K562 (cell line): ENCODE measurements around the gene TIMM44. TPM values are rescaled to one million over a fixed set of nuclear protein-coding genes. Genes with fewer than 3 reads are reported as not detected.

Experiments used
- CCNT2 ChIP-seq: IDR thresholded peaks from 2 replicates; pipeline ENCODE4 v1.6.1; 2011; ENCODE audit warnings: borderline replicate concordance, low read depth, mild to moderate bottlenecking, moderate library complexity, mixed read lengths, low read length; ENCODE audit not compliant: insufficient read length; ENCODE audit errors: extremely low read depth
- DDX20 ChIP-seq: fragments of 450-650 bp; IDR thresholded peaks from 2 replicates; pipeline ENCODE4 v1.6.1; 2016; ENCODE audit warnings: missing genetic modification characterization, low read depth, mild to moderate bottlenecking, missing compliant biosample characterization, moderate library complexity
- FOS ChIP-seq: IDR thresholded peaks from 3 replicates; pipeline ENCODE4 v1.6.1; 2011; ENCODE audit not compliant: insufficient read length; ENCODE audit errors: extremely low read depth
- HDGF ChIP-seq: fragments of 450-650 bp; IDR thresholded peaks from 2 replicates; pipeline ENCODE4 v1.6.1; 2016
- HINFP ChIP-seq: fragments of 450-650 bp; conservative IDR thresholded peaks from 2 replicates; pipeline ENCODE4 v1.6.1; 2016; ENCODE audit warnings: missing genetic modification characterization, low read depth, mild to moderate bottlenecking, control low read depth, missing compliant biosample characterization
- HMGN3 ChIP-seq: IDR thresholded peaks from 2 replicates; pipeline ENCODE4 v1.6.1; 2011; ENCODE audit warnings: borderline replicate concordance, low read depth, mild to moderate bottlenecking, mixed read lengths, low read length; ENCODE audit not compliant: insufficient read length; ENCODE audit errors: extremely low read depth
- MECOM ChIP-seq: fragments of 250-450 bp; sonication (Bioruptor Pico); IDR thresholded peaks from 2 replicates; pipeline ENCODE4 v1.8.0; 2022; ENCODE audit warnings: inconsistent platforms
- POLR3G ChIP-seq: IDR thresholded peaks from 2 replicates; pipeline ENCODE4 v1.6.1; 2011; ENCODE audit not compliant: insufficient read length, insufficient replicate concordance; ENCODE audit errors: extremely low read depth
- SOX6 ChIP-seq: fragments of 450-650 bp; IDR thresholded peaks from 2 replicates; pipeline ENCODE4 v1.6.1; 2014; ENCODE audit warnings: mild to moderate bottlenecking
- STAT5B ChIP-seq: fragments of 250-450 bp; sonication (Bioruptor Pico); IDR thresholded peaks from 2 replicates; pipeline ENCODE4 v1.8.0; 2021; ENCODE audit warnings: mild to moderate bottlenecking, inconsistent platforms
- ZFX ChIP-seq: sonication (generic); formaldehyde crosslinking; IDR thresholded peaks from 2 replicates; pipeline ENCODE4 v1.8.0; 2022; ENCODE audit warnings: mild to moderate bottlenecking, missing genetic modification reagents, moderate library complexity
- ZNF507 ChIP-seq: conservative IDR thresholded peaks from 2 replicates; pipeline ENCODE4 v1.6.1; 2017; ENCODE audit warnings: missing genetic modification characterization, missing compliant biosample characterization
- ZNF79 ChIP-seq: fragments of 250-450 bp; sonication (Bioruptor Pico); IDR thresholded peaks from 2 replicates; pipeline ENCODE4 v1.4.0; 2020; ENCODE audit warnings: low read depth, mild to moderate bottlenecking, moderate library complexity
- polyA plus RNA-seq, 8 experiments: library from polyadenylated mRNA; depleted of rRNA in 4 of 8; stranded (reverse) in 5 of 8; unstranded in 3 of 8; fragments of >200 nt; fragmentation: Nextera tagmentation in 2 of 8; fragmentation: Illumina TruSeq in 1 of 8; extraction: Ambion mirVana in 2 of 8; extraction: Trizol in 1 of 8; gene quantifications; 2 replicates each; pipeline versions ENCODE4 v1.2.1 to v1.2.3, GENCODE V29; 2011 to 2014; ENCODE audit warnings: inconsistent platforms in 1 of 8, missing spikeins in 1 of 8
- total RNA-seq, 7 experiments: library from RNA; depleted of rRNA in 6 of 7; stranded (reverse); fragments of >200 nt in 6 of 7; fragmentation: Illumina TruSeq in 2 of 7; extraction: Trizol in 2 of 7; gene quantifications; 2 replicates each; pipeline versions ENCODE4 v1.2.1 to v1.2.3, GENCODE V29; 2011 to 2021; ENCODE audit warnings: low replicate concordance in 1 of 7
- TF ChIP-seq, protein P1 (sequence below), 3 experiments: IDR thresholded peaks in 2 of 3; conservative IDR thresholded peaks in 1 of 3; 2 replicates each; pipeline ENCODE4 v1.5.1; 2011 to 2012; ENCODE audit warnings: low read length in 3 of 3, mild to moderate bottlenecking in 3 of 3, control low read depth in 2 of 3, improper control_type of control experiment in 1 of 3, inconsistent platforms in 1 of 3, low read depth in 1 of 3, mixed read lengths in 1 of 3, moderate library complexity in 1 of 3; ENCODE audit not compliant: insufficient read depth in 2 of 3
- TF ChIP-seq, protein P2 (sequence below): fragments of 450-650 bp; IDR thresholded peaks from 2 replicates; pipeline ENCODE4 v1.6.1; 2017; ENCODE audit warnings: mild to moderate bottlenecking, moderate library complexity
- TF ChIP-seq, protein P3 (sequence below): fragments of 450-650 bp; formaldehyde crosslinking; IDR thresholded peaks from 2 replicates; pipeline ENCODE4 v1.4.0; 2022; ENCODE audit warnings: mild to moderate bottlenecking, moderate library complexity
- TF ChIP-seq, protein P4 (sequence below): fragments of 250-450 bp; sonication (Bioruptor Pico); IDR thresholded peaks from 2 replicates; pipeline ENCODE4 v1.5.0; 2021; ENCODE audit warnings: mild to moderate bottlenecking, borderline replicate concordance

Gene TIMM44
- total and polyA plus RNA-seq, 9 of the 15 experiments (the other 6 are each of a cell fraction or from before 2014, with no cell fraction given) = 10.3 to 231 (median 89.3) TPM

DNA sequence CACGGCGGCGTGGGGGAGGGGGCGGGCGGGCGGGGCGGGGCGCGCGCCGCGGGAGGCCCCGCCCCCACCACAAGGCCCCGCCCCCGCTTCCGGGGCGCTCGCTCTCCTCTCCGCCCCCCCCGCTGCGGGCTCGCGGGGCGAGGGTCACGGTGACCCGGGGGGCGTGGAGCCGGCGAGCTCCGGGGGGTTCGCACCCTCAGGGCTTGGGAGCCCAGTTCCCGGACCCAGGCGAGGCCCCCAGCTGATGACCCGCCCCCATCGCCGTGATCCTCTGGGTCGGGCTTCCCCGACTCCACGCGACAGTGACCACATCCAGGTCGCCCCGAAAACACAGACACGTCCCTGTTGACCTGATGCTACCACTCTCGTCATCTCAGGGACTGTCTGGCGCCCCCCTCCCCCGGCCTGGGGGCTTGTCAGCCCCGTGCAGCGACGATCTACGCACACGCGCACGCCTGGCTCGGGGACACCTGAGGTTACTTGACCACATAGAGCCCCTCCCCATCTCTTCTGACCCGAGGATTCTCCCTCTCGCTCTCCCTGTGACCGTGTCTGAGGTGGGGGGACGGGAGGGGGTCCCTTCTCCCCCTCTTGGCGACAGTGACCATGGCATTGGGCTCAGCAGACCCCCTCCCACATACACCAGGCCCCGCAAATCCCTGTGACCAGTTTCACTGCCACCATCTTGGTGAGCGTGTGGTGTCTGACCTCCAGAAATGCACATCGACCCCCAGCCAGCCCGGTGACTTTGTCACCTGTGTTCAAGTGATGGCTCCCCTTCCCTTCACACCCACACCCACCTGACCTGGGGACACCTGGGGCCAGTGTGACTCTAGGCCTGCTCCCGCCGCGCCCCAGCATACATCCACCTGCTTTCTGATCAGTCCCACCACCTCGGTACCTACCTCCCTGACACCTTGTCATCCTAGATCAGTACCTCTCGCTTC lies 39.1 kb downstream of the TIMM44 start (continued):
- TF ChIP-seq MECOM (CRISPR knock-in tag) (no peak), ZNF507 (tag) (no peak), ZNF79 (CRISPR knock-in tag) (no peak), STAT5B (CRISPR knock-in tag) (no peak), ZFX (CRISPR knock-in tag) (peak; percentile 13; the same call in 1 of the 2 replicates), SOX6 (no peak), FOS (no peak), HDGF (no peak), CCNT2 (peak; percentile 28), HINFP (tag) (peak; percentile 74), POLR3G (no peak), DDX20 (tag) (no peak), HMGN3 (no peak)
- TF ChIP-seq, protein P1, sequence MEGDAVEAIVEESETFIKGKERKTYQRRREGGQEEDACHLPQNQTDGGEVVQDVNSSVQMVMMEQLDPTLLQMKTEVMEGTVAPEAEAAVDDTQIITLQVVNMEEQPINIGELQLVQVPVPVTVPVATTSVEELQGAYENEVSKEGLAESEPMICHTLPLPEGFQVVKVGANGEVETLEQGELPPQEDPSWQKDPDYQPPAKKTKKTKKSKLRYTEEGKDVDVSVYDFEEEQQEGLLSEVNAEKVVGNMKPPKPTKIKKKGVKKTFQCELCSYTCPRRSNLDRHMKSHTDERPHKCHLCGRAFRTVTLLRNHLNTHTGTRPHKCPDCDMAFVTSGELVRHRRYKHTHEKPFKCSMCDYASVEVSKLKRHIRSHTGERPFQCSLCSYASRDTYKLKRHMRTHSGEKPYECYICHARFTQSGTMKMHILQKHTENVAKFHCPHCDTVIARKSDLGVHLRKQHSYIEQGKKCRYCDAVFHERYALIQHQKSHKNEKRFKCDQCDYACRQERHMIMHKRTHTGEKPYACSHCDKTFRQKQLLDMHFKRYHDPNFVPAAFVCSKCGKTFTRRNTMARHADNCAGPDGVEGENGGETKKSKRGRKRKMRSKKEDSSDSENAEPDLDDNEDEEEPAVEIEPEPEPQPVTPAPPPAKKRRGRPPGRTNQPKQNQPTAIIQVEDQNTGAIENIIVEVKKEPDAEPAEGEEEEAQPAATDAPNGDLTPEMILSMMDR (IDR thresholded peaks at IDR 0.05 in 2 of 3, conservative IDR thresholded peaks at IDR 0.05 in 1 of 3; ENCODE audit: insufficient read depth in 2 of 3, low read depth in 1 of 3, low read length in 3 of 3) = no peak
- TF ChIP-seq, protein P2, sequence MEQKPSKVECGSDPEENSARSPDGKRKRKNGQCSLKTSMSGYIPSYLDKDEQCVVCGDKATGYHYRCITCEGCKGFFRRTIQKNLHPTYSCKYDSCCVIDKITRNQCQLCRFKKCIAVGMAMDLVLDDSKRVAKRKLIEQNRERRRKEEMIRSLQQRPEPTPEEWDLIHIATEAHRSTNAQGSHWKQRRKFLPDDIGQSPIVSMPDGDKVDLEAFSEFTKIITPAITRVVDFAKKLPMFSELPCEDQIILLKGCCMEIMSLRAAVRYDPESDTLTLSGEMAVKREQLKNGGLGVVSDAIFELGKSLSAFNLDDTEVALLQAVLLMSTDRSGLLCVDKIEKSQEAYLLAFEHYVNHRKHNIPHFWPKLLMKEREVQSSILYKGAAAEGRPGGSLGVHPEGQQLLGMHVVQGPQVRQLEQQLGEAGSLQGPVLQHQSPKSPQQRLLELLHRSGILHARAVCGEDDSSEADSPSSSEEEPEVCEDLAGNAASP = no peak
- TF ChIP-seq, protein P3, sequence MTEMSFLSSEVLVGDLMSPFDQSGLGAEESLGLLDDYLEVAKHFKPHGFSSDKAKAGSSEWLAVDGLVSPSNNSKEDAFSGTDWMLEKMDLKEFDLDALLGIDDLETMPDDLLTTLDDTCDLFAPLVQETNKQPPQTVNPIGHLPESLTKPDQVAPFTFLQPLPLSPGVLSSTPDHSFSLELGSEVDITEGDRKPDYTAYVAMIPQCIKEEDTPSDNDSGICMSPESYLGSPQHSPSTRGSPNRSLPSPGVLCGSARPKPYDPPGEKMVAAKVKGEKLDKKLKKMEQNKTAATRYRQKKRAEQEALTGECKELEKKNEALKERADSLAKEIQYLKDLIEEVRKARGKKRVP (CRISPR knock-in tag) = no peak
- TF ChIP-seq, protein P4, sequence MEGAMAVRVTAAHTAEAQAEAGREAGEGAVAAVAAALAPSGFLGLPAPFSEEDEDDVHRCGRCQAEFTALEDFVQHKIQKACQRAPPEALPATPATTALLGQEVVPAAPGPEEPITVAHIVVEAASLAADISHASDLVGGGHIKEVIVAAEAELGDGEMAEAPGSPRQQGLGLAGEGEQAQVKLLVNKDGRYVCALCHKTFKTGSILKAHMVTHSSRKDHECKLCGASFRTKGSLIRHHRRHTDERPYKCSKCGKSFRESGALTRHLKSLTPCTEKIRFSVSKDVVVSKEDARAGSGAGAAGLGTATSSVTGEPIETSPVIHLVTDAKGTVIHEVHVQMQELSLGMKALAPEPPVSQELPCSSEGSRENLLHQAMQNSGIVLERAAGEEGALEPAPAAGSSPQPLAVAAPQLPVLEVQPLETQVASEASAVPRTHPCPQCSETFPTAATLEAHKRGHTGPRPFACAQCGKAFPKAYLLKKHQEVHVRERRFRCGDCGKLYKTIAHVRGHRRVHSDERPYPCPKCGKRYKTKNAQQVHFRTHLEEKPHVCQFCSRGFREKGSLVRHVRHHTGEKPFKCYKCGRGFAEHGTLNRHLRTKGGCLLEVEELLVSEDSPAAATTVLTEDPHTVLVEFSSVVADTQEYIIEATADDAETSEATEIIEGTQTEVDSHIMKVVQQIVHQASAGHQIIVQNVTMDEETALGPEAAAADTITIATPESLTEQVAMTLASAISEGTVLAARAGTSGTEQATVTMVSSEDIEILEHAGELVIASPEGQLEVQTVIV (CRISPR knock-in tag) = no peak
